Common myeloid progenitor, CD34-positive (primary cell): ENCODE data around the gene ATG5.

ENCODE experiments used
- CTCF ChIA-PET: fragments of 350-600 bp; sonication (Branson Sonifier 250); formaldehyde crosslinking; loops from one replicate; lab custom pipeline; 2021; ENCODE audit warnings: antibody characterized with exemption; lab: Charles Lee
- POLR2A ChIA-PET: fragments of 350-600 bp; sonication (Branson Sonifier 250); formaldehyde crosslinking; loops from one replicate; lab custom pipeline; 2021; ENCODE audit warnings: antibody characterized with exemption; lab: Charles Lee
- DNase-seq, 3 donors: peaks; one replicate each; pipeline versions ENCODE4 v3.0.0 to v3.0.0-alpha.2; 2013
- H3K27ac ChIP-seq, 2 experiments: 1 replicate in 1 of 2; 2 replicates in 1 of 2; pipeline ENCODE4 v1.7.0; 2013; ENCODE audit warnings: inconsistent platforms in 2 of 2, low read length in 2 of 2, mild to moderate bottlenecking in 2 of 2, low read depth in 1 of 2, moderate library complexity in 1 of 2; ENCODE audit not compliant: severe bottlenecking in 2 of 2, insufficient read depth in 1 of 2, poor library complexity in 1 of 2
- H3K27me3 ChIP-seq, 5 experiments: replicated peaks in 2 of 5; 1 replicate in 3 of 5; 2 replicates in 2 of 5; pipeline versions ENCODE4 v1.6.1 to v1.7.0; 2013; ENCODE audit warnings: low read length in 4 of 5, mild to moderate bottlenecking in 2 of 5, moderate library complexity in 2 of 5, inconsistent platforms in 1 of 5; ENCODE audit not compliant: insufficient read depth in 5 of 5, control insufficient read depth in 4 of 5
- H3K36me3 ChIP-seq, 4 experiments: 1 replicate in 2 of 4; 2 replicates in 2 of 4; pipeline versions ENCODE4 v1.6.1 to v1.7.0; 2013; ENCODE audit warnings: low read length in 3 of 4, control low read depth in 1 of 4, mild to moderate bottlenecking in 1 of 4; ENCODE audit not compliant: control insufficient read depth in 4 of 4, insufficient read depth in 4 of 4
- H3K4me1 ChIP-seq, 4 experiments: 1 replicate in 3 of 4; 2 replicates in 1 of 4; pipeline versions ENCODE4 v1.6.1 to v1.7.1; 2013; ENCODE audit warnings: low read length in 3 of 4, mild to moderate bottlenecking in 3 of 4, control low read depth in 1 of 4, inconsistent platforms in 1 of 4, moderate library complexity in 1 of 4; ENCODE audit not compliant: control insufficient read depth in 4 of 4, insufficient read depth in 4 of 4; ENCODE audit errors: control extremely low read depth in 1 of 4
- H3K4me3 ChIP-seq, 7 experiments: 1 replicate in 4 of 7; 2 replicates in 3 of 7; pipeline versions ENCODE4 v1.5.1 to v1.7.0; 2013; ENCODE audit warnings: mild to moderate bottlenecking in 7 of 7, low read length in 6 of 7, moderate library complexity in 6 of 7, inconsistent platforms in 2 of 7, low read depth in 2 of 7, control low read depth in 1 of 7; ENCODE audit not compliant: insufficient read depth in 4 of 7, control insufficient read depth in 1 of 7; ENCODE audit errors: extremely low read depth in 1 of 7
- H3K9me3 ChIP-seq, 5 experiments: 1 replicate in 4 of 5; 2 replicates in 1 of 5; pipeline versions ENCODE4 v1.6.1 to v1.7.1; 2013; ENCODE audit warnings: low read length in 4 of 5, mild to moderate bottlenecking in 2 of 5, inconsistent platforms in 1 of 5, low read depth in 1 of 5, moderate library complexity in 1 of 5; ENCODE audit not compliant: control insufficient read depth in 4 of 5, insufficient read depth in 2 of 5; ENCODE audit errors: control extremely low read depth in 1 of 5
- WGBS: methylation state at CpG from one replicate; pipeline ENCODE4 v1.1.5; 2013; ENCODE audit not compliant: insufficient coverage; 5-methylcytosine and 5-hydroxymethylcytosine counted together

The ATG5 gene

GRCh38 chr6:106315765-106316374, 9.7 kb downstream of the ATG5 start:
- Histone ChIP-seq H3K27ac (no peak overlapping the region), H3K36me3 (peaks cover 6 to 25% (median 13%) of the 10 kb centered on the region in 4 experiments), H3K9me3 (no peaks in the 10 kb centered on the region), H3K27me3 (no peaks in the 10 kb centered on the region), H3K4me3 (no peak overlapping the region), H3K4me1 (peaks cover 0 to 10% (median 4%) of the 10 kb centered on the region in 4 experiments)
- WGBS = no CpG with 5 or more reads among the region's 6 CpGs
- peak; percentile 23 to 40 (median 29) for DNase-seq
- ChIA-PET CTCF (interaction anchor here (0.8 to 1.2 kb wide), 3 partner anchors 13 to 833 kb away, joined by 3 read pairs; no protein-coding TSS in a partner anchor), POLR2A (no interaction called here)

- peaks cover 0 to 5% (median 0%) of the 10 kb centered on the region in 4 experiments for H3K4me1 ChIP-seq
- H3K27me3 ChIP-seq = no peaks in the 10 kb centered on the region
- peaks cover 8 to 18% (median 14%) of the 10 kb centered on the region in 4 experiments for H3K36me3 ChIP-seq
- no CpG with 5 or more reads among the region's 3 CpGs for WGBS
- no peak overlapping the region for H3K4me3 ChIP-seq
- POLR2A ChIA-PET = interaction anchor here (0.9 kb wide), 1 partner anchor 15 kb away, joined by 3 read pairs; no protein-coding TSS in a partner anchor
- CTCF ChIA-PET = interaction anchor here (1.3 to 2.1 kb wide), 2 partner anchors 8 to 23 kb away, joined by 3 to 9 read pairs; no protein-coding TSS in a partner anchor
- no peaks in the 10 kb centered on the region for H3K9me3 ChIP-seq
- no peak for DNase-seq
- H3K27ac ChIP-seq = no peak overlapping the region
These were observed 15.7 kb downstream of the ATG5 start for GRCh38 chr6:106309766-106310373.

- Histone ChIP-seq H3K9me3 (no peaks in the 10 kb centered on the region), H3K4me1 (peaks cover 0 to 5% (median 0%) of the 10 kb centered on the region in 4 experiments), H3K27ac (peak overlapping the region in 1 of 2 experiments; percentile 3), H3K36me3 (peaks cover 8 to 18% (median 10%) of the 10 kb centered on the region in 4 experiments), H3K27me3 (no peaks in the 10 kb centered on the region), H3K4me3 (no peak overlapping the region)
- CTCF ChIA-PET = interaction anchor here (0.7 kb wide), 1 partner anchor 885 kb away, joined by 3 read pairs; no protein-coding TSS in a partner anchor
- no peak for DNase-seq
- POLR2A ChIA-PET = interaction anchor here (0.6 to 0.7 kb wide), 3 partner anchors 23 to 1512 kb away, joined by 3 to 7 read pairs (median 4); no protein-coding TSS in a partner anchor
- WGBS = no CpG with 5 or more reads among the region's 2 CpGs
These were observed 16.6 kb downstream of the ATG5 start for GRCh38 chr6:106308985-106309384.

- ChIA-PET CTCF (interaction anchor here (0.7 to 1.4 kb wide), 3 partner anchors 32 to 219 kb away, joined by 3 read pairs; no protein-coding TSS in a partner anchor), POLR2A (interaction anchor here (0.6 kb wide), 1 partner anchor 909 kb away, joined by 3 read pairs; no protein-coding TSS in a partner anchor)
- DNase-seq = no peak
- no CpG with 5 or more reads among the region's 2 CpGs for WGBS
- Histone ChIP-seq H3K36me3 (peaks cover 4 to 7% (median 5%) of the 10 kb centered on the region in 4 experiments), H3K4me3 (no peak overlapping the region), H3K27ac (no peak overlapping the region), H3K9me3 (no peaks in the 10 kb centered on the region), H3K4me1 (no peaks in the 10 kb centered on the region), H3K27me3 (no peaks in the 10 kb centered on the region)
These were observed 19.8 kb downstream of the ATG5 start for GRCh38 chr6:106305740-106306139.

- no peaks in the 10 kb centered on the region for H3K9me3 ChIP-seq
- ChIA-PET POLR2A (no interaction called here), CTCF (interaction anchor here (0.8 to 4.2 kb wide), 11 partner anchors 9 to 869 kb away, joined by 3 to 18 read pairs (median 6); no protein-coding TSS in a partner anchor)
- no peaks in the 10 kb centered on the region for H3K27me3 ChIP-seq
- peaks cover 0 to 3% (median 0%) of the 10 kb centered on the region in 4 experiments for H3K36me3 ChIP-seq
- no peak overlapping the region for H3K27ac ChIP-seq
- WGBS = no CpG with 5 or more reads among the region's 3 CpGs
- H3K4me3 ChIP-seq = no peak overlapping the region
- no peaks in the 10 kb centered on the region for H3K4me1 ChIP-seq
- DNase-seq = peak; percentile 44 to 74 (median 72)
These were observed 24.6 kb downstream of the ATG5 start for GRCh38 chr6:106300944-106301343.

GRCh38 chr6:106300020-106300780, 25.4 kb downstream of the ATG5 start:
- Histone ChIP-seq H3K36me3 (peaks cover 0 to 3% (median 0%) of the 10 kb centered on the region in 4 experiments), H3K4me3 (no peak overlapping the region), H3K27me3 (no peaks in the 10 kb centered on the region), H3K27ac (no peak overlapping the region), H3K9me3 (no peaks in the 10 kb centered on the region), H3K4me1 (no peaks in the 10 kb centered on the region)
- ChIA-PET POLR2A (no interaction called here), CTCF (interaction anchor here (0.6 to 4.2 kb wide), 9 partner anchors 9 to 868 kb away, joined by 3 to 18 read pairs (median 4); no protein-coding TSS in a partner anchor)
- WGBS = 90% methylated on average over 3 of the region's 4 CpGs
- no peak for DNase-seq
